OCI-LY1 (cell line): Measurements from ENCODE around the gene CEMP1.
A peak's percentile ranks its signal among the peaks of the same experiment; 100 is the strongest.
"Not testable (repeated sequence)": the region's sequence is repeated elsewhere in the genome, so short reads cannot be mapped to it uniquely, and the experiment has no call there.

Experiments used
- H2AFZ ChIP-seq: fragments of 200-600 bp; sonication (generic), shearing (Covaris generic); 2 replicates; pipeline ENCODE4 v1.6.0; 2014; ENCODE audit warnings: antibody characterized with exemption, mild to moderate bottlenecking, low read length
- H3F3A ChIP-seq: fragments of 200-600 bp; sonication (generic), shearing (Covaris generic); 2 replicates; pipeline ENCODE4 v1.6.0; 2014; ENCODE audit warnings: mild to moderate bottlenecking, antibody characterized with exemption, low read length, moderate library complexity; ENCODE audit not compliant: insufficient read depth
- H3K27ac ChIP-seq: fragments of 200-600 bp; sonication (generic); 2 replicates; pipeline ENCODE4 v1.5.1; 2014; ENCODE audit warnings: low read length, mixed run types, mild to moderate bottlenecking, low read depth; ENCODE audit not compliant: poor library complexity, severe bottlenecking
- H3K27me3 ChIP-seq: fragments of 200-600 bp; sonication (generic); 2 replicates; pipeline ENCODE4 v1.6.0; 2014; ENCODE audit warnings: antibody characterized with exemption, mild to moderate bottlenecking, low read length, moderate library complexity; ENCODE audit not compliant: insufficient read depth
- H3K36me3 ChIP-seq: fragments of 200-600 bp; sonication (generic); 2 replicates; pipeline ENCODE4 v1.6.1; 2014; ENCODE audit warnings: mild to moderate bottlenecking, antibody characterized with exemption, low read length, moderate library complexity, mixed read lengths; ENCODE audit not compliant: insufficient read depth
- H3K4me1 ChIP-seq: fragments of 200-600 bp; sonication (generic); 2 replicates; pipeline ENCODE4 v1.5.1; 2014; ENCODE audit warnings: mild to moderate bottlenecking, low read length, moderate library complexity; ENCODE audit not compliant: insufficient read depth, severe bottlenecking
- H3K4me2 ChIP-seq: fragments of 200-600 bp; sonication (generic), shearing (Covaris generic); 2 replicates; pipeline ENCODE4 v1.6.1; 2014; ENCODE audit warnings: low read length
- H3K4me3 ChIP-seq: fragments of 200-600 bp; sonication (generic); 2 replicates; pipeline ENCODE4 v1.5.1; 2014; ENCODE audit warnings: low read length, low read depth, mild to moderate bottlenecking, mixed read lengths; ENCODE audit not compliant: poor library complexity, severe bottlenecking
- H3K79me2 ChIP-seq: fragments of 200-600 bp; shearing (Covaris generic); 2 replicates; pipeline ENCODE4 v1.6.1; 2016; ENCODE audit warnings: mixed run types, low read length, mixed read lengths; ENCODE audit not compliant: insufficient read depth
- H3K9ac ChIP-seq: fragments of 200-600 bp; sonication (generic), shearing (Covaris generic); 2 replicates; pipeline ENCODE4 v1.6.1; 2014; ENCODE audit warnings: mild to moderate bottlenecking, low read length, mixed read lengths
- H3K9me2 ChIP-seq: fragments of 200-600 bp; sonication (generic), shearing (Covaris generic); 2 replicates; pipeline ENCODE4 v1.6.1; 2014; ENCODE audit warnings: low read depth, mild to moderate bottlenecking, low read length, mixed read lengths
- H3K9me3 ChIP-seq: fragments of 200-600 bp; shearing (Covaris generic); 2 replicates; pipeline ENCODE4 v1.6.1; 2014; ENCODE audit warnings: low read length, mixed read lengths
- H4K20me1 ChIP-seq: fragments of 200-600 bp; sonication (generic), shearing (Covaris generic); 2 replicates; pipeline ENCODE4 v1.6.0; 2016; ENCODE audit warnings: mild to moderate bottlenecking, low read length; ENCODE audit not compliant: insufficient read depth
- CTCF ChIP-seq: fragments of 200-600 bp; sonication (generic), shearing (Covaris generic); IDR thresholded peaks from 2 replicates; pipeline ENCODE4 v1.5.1; 2017; ENCODE audit warnings: mild to moderate bottlenecking, antibody characterized with exemption, low read length, moderate library complexity, mixed read lengths
- EZH2 ChIP-seq: fragments of 200-600 bp; sonication (generic), shearing (Covaris generic); IDR thresholded peaks from 2 replicates; pipeline ENCODE4 v1.8.0; 2017; ENCODE audit warnings: borderline replicate concordance, mixed run types, mild to moderate bottlenecking, antibody characterized with exemption, low read length, moderate library complexity, mixed read lengths

Gene CEMP1

GRCh38 chr16:2533912-2534311 is 2.7 kb upstream of the CEMP1 start:
- no peaks in the 10 kb centered on the region for H3K9me2 ChIP-seq
- H3K79me2 ChIP-seq, result peaks cover 5% of the 10 kb centered on the region
- TF ChIP-seq CTCF (no peak), EZH2 (no peak)
- no peaks in the 10 kb centered on the region for H4K20me1 ChIP-seq
- no peak overlapping the region for H3K27ac ChIP-seq
- no peaks in the 10 kb centered on the region for H3F3A ChIP-seq
- peaks cover 5% of the 10 kb centered on the region; the same call in 1 of the 2 replicates for H3K36me3 ChIP-seq
- no peak overlapping the region for H3K4me2 ChIP-seq
- H3K4me1 ChIP-seq, result peaks cover 20% of the 10 kb centered on the region
- H3K4me3 ChIP-seq, result no peak overlapping the region
- no peaks in the 10 kb centered on the region for H3K9me3 ChIP-seq
- H2AFZ ChIP-seq, result no peak overlapping the region
- H3K9ac ChIP-seq, result no peak overlapping the region
- H3K27me3 ChIP-seq, result no peaks in the 10 kb centered on the region

GRCh38 chr16:2533142-2533755 is 2.0 kb upstream of the CEMP1 start:
- Histone ChIP-seq H3K4me3 (peak overlapping the region; percentile 61), H3K36me3 (peaks cover 12% of the 10 kb centered on the region; the same call in 1 of the 2 replicates), H3K4me1 (peaks cover 15% of the 10 kb centered on the region), H3K4me2 (peak overlapping the region; percentile 74), H3K9ac (peak overlapping the region; percentile 68; the same call in 1 of the 2 replicates), H3K27ac (peak overlapping the region; percentile 83)
- not testable (repeated sequence) for H2AFZ ChIP-seq, H3K9me3 ChIP-seq, H3K79me2 ChIP-seq, H3K27me3 ChIP-seq, H3K9me2 ChIP-seq, H4K20me1 ChIP-seq, H3F3A ChIP-seq

- H3K4me1 ChIP-seq, result peaks cover 15% of the 10 kb centered on the region
- H2AFZ ChIP-seq, result no peak overlapping the region
- H3K9me2 ChIP-seq, result no peaks in the 10 kb centered on the region
These were observed 1.4 kb upstream of the CEMP1 start for GRCh38 chr16:2532494-2533141.

More at GRCh38 chr16:2532494-2533141, 1.4 kb upstream of the CEMP1 start:
- H3K36me3 ChIP-seq, result peaks cover 18% of the 10 kb centered on the region; the same call in 1 of the 2 replicates
- H3K4me2 ChIP-seq, result peak overlapping the region; percentile 74
- no peaks in the 10 kb centered on the region for H3K79me2 ChIP-seq
- peak overlapping the region; percentile 61 for H3K4me3 ChIP-seq
- no peaks in the 10 kb centered on the region for H3K9me3 ChIP-seq
- TF ChIP-seq CTCF, result no peak
- TF ChIP-seq EZH2, result no peak
- H3K27me3 ChIP-seq, result no peaks in the 10 kb centered on the region
- peak overlapping the region; percentile 68 for H3K9ac ChIP-seq
- H4K20me1 ChIP-seq, result no peaks in the 10 kb centered on the region
- no peaks in the 10 kb centered on the region for H3F3A ChIP-seq
- H3K27ac ChIP-seq, result peak overlapping the region; percentile 83
